Fibroblast of pulmonary artery (primary cell): Measurements from ENCODE around the gene MPDZ.

ENCODE experiments used
- DNase-seq: peaks from one replicate; pipeline ENCODE4 v3.0.0-alpha.2; 2010; ENCODE audit warnings: low read depth
- H3K4me3 ChIP-seq: replicated peaks from 2 replicates; pipeline ENCODE4 v1.5.1; 2011; ENCODE audit warnings: low read depth, mild to moderate bottlenecking, control low read depth, low read length, moderate library complexity
- CTCF ChIP-seq: IDR thresholded peaks from 2 replicates; pipeline ENCODE4 v1.5.1; 2011; ENCODE audit warnings: mild to moderate bottlenecking, control low read depth, low read length, inconsistent platforms; ENCODE audit errors: missing control alignments

Gene MPDZ

GRCh38 chr9:13173553-13173952 lies 105.9 kb downstream of the MPDZ start:
- DNase-seq: no peak
- TF ChIP-seq CTCF: no peak
- H3K4me3 ChIP-seq: no peak overlapping the region

- DNase-seq: peak; percentile 58
- no peak overlapping the region for H3K4me3 ChIP-seq
- TF ChIP-seq CTCF: no peak
Observed at GRCh38 chr9:13171261-13171660, 108.2 kb downstream of the MPDZ start.

- no peak overlapping the region for H3K4me3 ChIP-seq
- no peak for TF ChIP-seq CTCF
- DNase-seq: no peak
Observed at GRCh38 chr9:13166996-13167395, 112.5 kb downstream of the MPDZ start.

GRCh38 chr9:13165956-13166355 lies 113.5 kb downstream of the MPDZ start:
- no peak for DNase-seq
- no peak overlapping the region for H3K4me3 ChIP-seq
- TF ChIP-seq CTCF: no peak

- TF ChIP-seq CTCF: no peak
- no peak overlapping the region for H3K4me3 ChIP-seq
- no peak for DNase-seq
Observed at GRCh38 chr9:13165236-13165945, 114.1 kb downstream of the MPDZ start.

GRCh38 chr9:13163946-13164345 lies 115.5 kb downstream of the MPDZ start:
- TF ChIP-seq CTCF: no peak
- no peak for DNase-seq
- no peak overlapping the region for H3K4me3 ChIP-seq

GRCh38 chr9:13163287-13163686 lies 116.2 kb downstream of the MPDZ start:
- no peak overlapping the region for H3K4me3 ChIP-seq
- DNase-seq: no peak
- no peak for TF ChIP-seq CTCF
